DMS53 treated with DMSO at 0.1 percent for 48 hours (cell line): Measurements from ENCODE around the gene CDON.

ENCODE experiments used
- DNase-seq: peaks from one replicate; lab custom pipeline; 2025; ENCODE audit not compliant: unreplicated experiment; lab: John Stamatoyannopoulos, UW

The CDON gene, protein sequence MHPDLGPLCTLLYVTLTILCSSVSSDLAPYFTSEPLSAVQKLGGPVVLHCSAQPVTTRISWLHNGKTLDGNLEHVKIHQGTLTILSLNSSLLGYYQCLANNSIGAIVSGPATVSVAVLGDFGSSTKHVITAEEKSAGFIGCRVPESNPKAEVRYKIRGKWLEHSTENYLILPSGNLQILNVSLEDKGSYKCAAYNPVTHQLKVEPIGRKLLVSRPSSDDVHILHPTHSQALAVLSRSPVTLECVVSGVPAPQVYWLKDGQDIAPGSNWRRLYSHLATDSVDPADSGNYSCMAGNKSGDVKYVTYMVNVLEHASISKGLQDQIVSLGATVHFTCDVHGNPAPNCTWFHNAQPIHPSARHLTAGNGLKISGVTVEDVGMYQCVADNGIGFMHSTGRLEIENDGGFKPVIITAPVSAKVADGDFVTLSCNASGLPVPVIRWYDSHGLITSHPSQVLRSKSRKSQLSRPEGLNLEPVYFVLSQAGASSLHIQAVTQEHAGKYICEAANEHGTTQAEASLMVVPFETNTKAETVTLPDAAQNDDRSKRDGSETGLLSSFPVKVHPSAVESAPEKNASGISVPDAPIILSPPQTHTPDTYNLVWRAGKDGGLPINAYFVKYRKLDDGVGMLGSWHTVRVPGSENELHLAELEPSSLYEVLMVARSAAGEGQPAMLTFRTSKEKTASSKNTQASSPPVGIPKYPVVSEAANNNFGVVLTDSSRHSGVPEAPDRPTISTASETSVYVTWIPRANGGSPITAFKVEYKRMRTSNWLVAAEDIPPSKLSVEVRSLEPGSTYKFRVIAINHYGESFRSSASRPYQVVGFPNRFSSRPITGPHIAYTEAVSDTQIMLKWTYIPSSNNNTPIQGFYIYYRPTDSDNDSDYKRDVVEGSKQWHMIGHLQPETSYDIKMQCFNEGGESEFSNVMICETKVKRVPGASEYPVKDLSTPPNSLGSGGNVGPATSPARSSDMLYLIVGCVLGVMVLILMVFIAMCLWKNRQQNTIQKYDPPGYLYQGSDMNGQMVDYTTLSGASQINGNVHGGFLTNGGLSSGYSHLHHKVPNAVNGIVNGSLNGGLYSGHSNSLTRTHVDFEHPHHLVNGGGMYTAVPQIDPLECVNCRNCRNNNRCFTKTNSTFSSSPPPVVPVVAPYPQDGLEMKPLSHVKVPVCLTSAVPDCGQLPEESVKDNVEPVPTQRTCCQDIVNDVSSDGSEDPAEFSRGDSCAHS (N-terminal part only)

DNA sequence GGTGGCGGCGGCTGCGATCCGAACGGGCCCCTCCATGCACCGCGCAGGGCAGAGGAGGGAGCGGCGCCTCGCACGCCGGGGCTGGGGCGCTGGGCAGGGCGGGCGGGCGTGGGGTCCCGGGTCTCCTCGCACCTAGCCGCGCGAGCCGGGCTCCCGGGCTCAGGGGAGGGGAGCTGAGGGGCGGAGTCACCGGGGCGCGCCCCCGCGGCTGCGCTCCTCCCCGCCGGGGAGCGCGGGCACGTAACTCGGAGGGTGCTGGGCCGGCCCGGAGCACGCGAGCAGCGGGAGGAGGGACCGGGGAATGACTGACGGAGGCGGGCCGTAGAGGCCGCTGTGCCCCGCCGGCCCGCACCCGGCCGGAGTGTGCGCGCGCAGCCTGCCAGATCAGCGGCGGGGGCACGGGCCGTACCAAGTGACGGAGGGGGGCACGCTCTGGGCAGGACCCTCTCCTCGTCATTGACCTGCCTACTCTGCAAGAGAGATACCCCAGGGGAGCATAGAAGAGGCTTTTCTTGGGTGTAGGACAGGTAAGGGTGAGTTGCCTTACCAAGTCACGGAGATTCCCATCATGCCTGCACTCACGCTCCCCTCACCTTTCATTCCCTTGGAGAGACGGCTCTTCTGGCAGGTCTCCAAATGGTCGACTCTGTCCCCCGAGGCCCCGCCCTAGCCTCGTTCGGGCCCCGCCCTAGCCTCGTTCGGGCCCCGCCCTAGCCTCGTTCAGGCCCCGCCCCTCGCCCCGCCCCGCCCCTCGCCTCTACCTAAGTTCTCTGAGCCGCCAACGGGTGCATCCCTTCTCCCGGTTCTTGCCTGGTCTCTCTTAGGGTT, at the start of gene CDON:
TSS of gene CDON (minus strand) at position 188 of the 828 bp plus-strand sequence. CDS start 39,390 bp downstream, outside the sequence.
- peak; percentile 91 for DNase-seq

DNA sequence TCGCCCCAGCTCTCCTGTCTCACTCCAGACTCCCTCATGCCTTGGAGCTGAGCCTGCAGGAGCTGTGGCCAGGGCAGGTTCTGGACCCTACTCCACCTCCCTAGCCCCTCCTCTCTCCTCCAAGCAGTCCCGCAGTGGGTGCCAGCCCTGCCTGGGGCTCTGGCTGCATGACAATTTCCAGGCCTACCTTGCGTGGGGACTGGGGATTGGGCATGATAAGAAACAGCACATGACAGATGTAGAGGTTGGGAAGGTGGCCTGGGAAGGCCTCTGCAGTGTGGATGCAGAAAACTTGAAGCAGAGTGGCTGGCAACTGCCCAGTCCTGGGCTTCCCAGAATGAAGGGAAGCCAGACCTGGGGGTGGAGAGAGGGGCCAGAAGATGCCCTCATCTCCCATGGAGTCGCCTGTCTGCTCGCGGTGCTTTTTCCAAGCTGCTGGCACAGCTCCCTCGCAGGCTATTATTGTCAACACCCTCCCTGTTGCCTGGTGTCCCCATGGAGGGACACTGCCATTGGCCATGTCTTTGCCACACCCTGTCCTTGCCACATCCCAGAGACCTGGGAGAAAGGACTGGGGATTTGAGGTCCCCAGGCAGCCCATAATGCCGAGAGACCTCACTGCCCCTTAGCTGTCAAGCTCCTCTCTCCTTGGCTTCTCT, 48.9 kb upstream of the CDON start:
- no peak for DNase-seq

DNA sequence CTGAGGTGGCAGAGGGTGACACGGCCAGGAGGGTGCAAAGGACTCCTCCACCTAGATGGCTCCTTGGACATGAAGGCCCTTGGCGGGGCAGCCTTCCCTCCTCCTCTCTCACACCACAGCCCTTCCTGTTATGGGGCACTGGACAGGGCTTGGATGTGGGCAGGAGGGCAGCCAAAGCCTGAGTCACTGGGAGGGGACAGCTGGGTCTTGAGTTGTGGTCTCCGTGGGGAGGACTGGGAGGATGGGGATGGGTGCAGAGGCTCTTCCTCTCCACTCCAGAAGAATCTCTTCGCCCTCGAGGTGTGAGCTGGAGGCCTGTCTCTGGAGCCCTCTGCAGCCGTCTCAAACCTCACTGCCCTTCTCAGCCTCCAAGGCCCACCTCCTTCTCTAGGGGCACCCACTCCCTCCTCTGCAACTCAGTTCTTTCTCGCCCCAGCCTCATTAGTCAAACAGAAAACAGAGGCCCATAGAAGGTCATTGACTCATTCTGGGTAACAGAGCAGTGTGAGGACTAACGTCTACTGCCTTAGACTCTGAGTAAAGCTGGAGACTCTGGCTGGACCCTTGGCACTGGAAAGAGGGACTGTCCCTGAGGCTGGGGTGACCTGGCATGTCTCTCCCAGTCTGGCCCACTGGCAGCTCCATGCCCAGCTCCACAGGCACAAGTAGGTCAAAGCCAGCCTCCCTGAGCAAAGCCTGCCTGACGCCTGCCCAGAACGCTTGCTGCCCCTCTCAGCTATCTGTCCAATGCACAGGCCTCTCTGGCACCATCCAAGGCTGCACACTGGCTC, 47.5 kb upstream of the CDON start:
- no peak for DNase-seq

DNA sequence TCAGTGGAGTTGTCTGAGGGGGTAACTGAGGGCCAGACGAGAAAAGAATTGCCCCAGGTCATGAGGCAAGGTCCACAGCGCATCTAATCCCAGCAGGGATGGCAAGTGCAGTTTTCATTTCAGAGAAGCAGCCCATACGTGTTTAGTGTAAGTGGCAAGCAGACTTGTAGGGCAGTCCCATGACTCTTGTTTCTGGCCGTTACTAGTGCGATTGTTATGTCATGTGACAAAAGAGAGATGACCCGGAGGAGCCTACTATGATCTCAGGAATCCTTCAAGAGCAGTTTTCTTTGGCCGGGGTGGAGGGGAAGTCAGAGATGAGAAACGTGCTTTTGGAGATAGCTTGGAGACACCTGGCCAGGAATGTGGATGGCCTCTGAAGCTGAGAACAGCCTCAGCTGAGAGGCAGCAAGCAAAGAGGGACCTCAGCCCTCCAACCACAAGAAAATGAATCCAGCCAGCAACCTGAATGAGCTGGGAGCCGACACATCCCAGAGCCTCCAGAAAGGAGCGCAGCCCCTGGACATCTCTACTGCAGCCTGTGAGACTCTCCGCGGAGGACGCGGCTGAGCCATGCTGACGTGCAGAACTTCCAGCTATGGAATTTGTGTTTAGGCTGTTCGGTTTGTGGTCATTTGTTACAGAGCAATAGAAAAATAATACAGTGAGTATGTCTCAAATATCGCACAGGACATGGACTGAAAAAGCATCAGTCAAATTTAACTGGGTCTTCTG, 44.1 kb upstream of the CDON start:
- DNase-seq: no peak

DNA sequence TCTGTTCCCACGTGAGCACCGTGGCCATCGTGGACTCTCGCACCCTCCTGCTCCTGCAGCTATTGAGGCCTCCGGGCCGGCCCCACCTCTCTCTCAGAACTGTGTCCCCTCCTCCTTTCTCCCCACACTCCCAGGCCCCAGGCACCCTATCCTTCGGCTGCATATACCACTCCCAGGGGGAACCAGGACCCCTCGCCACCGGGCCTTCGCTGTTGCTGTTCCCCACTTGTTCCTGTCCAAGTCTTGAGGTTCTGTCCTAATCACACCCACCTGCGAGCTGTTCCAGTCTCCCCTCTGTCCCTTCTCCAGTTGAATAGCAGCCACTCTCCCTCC, 43.0 kb upstream of the CDON start:
- no peak for DNase-seq

DNA sequence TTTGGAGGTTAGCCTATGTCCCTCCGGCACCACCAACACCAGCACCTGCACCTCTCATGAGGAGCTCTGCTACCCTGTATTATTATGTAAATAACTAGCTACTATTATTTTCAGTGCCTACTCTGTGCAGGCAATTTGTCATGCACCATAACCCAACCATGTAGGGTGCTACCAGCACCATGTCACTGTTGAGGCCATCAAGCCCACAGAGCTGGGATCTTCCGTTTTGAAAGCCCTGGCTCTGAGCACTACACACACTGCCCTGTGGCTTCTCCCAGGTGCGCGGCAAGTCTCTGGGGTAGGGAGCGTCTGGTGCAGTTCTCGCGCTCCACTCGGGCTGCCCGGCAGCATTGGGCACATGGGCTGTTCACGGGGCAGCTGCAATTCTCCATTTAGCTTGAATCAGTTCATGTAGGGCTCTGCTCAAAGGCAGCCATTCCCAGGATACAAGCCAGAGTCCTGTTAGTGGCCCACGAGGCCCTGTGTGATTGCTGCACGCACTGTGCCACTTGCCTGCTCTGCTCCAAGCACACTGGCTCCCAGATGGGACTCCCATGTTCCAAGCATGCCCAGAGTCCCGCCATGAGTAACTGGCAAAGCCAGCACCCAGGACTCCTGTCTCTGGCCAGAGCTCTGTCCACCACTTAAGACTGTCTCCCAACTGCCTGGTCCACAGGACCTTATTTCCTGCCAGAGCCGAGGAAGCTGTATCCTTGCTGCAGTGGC, 42.5 kb upstream of the CDON start:
- DNase-seq: no peak

DNA sequence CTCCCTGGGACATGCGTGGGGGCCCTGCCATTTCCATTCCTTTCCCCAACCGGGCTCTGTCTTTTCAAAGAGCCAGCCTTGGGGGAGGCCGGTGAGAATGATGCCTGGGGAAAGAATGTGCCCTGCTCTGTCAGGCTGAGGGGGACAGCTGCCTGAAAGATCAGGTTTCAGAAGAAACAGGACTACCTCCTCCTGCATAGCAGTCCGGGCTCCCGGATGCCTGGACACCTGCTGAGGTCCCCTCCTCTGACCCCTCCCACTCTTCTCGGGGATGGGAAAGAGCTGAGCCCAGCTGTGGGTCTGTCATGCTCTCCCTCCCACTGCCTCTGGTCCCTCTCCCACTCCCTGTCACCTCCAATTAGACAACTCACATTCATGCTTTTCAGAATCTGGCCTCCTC, 41.8 kb upstream of the CDON start:
- DNase-seq: peak; percentile 61

DNA sequence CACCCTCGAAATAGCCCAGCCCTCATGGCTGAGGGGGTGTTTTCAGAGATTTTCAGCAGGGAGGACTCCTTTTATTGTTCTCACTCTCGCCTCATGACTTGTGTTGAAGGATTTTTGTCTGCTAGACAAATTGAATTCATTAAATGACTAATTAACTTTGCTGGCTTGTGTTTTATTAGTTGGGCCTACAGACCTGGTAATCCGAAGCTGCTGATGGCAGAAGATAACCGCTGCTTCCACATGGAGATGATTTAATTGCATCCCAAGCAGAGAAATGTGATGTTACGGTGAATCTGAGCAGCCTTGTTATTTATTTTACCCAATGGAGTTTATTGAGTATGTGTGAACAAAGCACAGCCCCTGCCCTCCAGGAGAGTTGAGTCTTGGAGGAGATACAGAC, 40.5 kb upstream of the CDON start:
- no peak for DNase-seq

DNA sequence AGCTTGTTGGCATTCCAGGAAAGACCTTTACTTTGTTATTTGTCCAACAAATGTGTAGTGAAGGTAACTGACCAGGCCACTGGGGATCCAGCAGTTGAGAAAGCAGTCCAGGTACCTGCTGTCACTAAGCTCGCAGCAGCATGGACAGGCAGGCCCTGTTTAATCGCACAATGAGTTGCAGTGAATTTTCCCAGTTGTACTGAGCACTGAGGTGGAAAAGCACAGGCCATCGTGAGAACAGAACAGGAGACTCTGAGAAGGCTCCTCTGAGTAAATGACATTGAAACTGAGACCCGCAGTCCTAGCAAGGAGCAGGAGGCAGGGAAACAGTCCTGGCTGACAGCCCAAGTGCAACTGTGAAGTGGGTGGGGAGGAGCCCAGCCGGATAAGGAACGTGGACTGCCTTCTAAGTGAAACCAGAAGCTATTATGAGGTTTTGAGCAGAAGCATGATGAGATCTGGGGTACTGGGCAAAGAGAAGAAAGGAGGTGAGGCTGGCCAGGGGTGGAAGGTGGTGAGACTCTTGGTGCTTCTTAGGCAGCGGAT, 39.8 kb upstream of the CDON start:
- DNase-seq: peak; percentile 6

DNA sequence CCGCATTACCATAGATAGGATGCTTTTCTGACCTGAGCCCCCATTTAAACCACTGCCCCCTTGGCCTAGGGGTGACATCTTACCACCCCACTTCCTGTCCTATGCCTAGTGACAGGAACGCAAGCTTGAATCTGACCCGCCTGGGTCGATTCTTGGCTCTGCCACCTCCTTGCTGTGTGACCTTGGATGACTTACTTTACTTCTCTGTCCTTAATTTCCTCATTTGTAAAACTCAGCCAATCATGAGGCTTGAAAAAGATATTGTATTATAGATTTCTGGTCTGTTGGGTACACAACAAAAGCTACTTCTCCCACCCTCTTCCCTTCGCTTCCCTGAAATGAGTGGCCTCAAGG, 39.2 kb upstream of the CDON start:
- DNase-seq: no peak

DNA sequence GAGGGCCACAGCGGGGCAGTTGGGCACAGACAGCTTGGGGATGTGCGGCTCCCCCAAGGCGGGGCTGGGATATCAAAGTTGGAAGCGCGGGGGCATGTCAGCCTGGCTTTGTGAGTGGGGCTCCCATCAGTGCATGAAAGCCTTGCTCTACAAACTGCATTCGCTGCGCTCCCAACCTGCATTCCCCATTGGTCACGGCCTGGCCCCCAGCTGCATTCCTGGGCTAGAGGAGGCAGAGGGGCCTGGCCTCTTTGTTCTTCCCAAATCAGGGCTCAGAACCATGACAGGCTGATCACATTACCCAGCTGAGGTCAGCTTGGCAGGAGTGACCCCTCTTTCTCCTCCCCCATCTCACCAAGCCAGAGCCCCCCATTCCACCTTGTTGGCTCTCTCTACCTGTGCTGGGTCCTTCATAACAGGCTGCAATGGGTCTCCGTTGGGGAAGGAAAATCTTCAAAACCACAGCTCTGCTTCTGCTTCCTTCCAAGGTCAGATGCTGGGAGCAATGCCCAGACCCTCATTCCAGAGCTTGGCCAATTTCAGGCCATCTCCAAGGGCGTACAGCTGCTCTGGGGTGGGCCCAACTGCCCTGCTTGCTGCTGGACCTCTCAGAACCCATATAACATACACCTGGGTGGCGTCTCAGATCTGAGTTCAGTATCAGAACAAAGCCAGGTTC, 38.7 kb upstream of the CDON start:
- DNase-seq: no peak

DNA sequence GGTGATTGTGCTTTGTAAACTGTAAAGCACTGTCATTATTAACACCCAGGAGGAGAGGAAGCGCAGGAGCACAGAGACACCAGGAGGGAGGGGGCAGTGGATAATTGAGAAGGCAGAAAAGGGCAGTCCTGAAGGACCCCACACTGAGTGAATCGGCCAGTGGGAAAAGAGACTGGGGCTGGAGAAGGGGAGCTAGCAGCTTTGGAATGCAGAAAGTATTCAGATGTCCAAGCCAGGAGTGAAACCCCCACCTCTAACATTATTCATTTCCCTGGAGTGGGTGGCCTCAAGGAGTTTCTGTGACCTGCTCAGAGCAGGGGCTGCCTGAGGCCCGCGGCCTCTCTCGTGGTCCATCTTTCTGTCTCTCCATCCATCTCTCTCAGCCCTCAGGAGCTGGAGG, 38.0 kb upstream of the CDON start:
- no peak for DNase-seq

DNA sequence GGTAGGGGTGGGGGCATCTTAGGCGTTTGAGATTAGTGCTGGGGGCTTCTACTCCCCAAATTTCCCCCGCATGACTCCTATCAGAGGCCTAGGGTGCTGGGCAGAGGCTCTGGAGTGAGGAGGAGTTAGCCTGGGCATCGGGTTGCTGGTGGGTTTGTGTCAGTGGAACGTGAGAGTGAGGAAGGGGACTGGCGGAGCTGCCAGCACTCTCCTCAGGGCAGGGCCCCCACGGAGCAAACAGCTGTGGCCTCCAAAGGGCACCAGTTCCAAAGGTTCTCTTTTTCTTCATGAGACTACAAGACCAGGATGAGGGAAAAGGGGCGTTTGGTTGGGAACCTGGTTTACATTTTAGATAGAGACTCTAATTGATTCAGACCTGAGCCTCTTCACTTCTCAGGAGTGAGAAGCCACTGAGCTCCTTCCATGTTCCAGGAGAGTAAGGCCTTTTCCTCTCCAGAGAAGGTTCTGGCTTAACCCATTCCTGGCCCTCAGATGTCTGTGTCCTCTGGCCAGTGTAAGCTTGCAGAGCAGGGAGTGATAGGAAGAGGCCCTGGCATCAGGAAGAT, 35.6 kb upstream of the CDON start:
- no peak for DNase-seq

DNA sequence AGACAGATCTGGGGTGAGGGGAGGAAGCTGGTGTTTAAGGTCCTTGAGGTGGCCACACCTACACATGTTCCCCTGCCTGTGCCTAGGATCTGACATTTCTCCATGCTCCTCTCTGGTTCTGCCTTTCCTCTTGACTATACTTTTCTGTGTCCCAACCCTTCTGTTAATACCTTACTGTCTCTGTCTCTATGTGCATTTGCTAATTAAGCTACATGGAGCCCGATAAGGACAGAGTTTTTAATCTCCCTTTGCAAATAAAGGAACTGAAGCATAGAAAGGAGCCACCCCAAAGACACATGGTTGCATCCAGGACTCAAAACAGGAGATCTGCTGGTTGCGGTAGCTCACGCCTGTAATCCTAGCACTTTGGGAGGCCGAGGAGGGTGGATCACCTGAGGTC, 33.1 kb upstream of the CDON start:
- no peak for DNase-seq

DNA sequence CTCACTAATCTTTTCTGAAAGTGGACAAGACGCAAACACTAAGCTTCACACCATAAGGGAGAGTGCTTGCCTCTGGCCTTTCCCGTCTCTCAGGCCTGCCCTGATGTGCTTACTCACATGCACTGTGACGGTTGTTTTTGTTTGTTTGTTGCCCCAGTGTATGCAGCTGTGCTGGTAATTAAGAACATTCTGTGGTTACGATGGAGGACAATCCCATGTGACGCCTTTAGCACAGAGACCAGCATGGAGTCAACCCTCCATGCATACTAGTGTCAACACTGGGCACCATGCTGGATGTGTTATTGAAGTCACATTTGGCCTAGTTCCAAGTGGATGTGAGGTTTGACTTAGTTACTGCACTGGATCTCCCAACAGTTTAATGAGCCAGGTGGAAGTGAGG, 27.8 kb upstream of the CDON start:
- DNase-seq: peak; percentile 43

DNA sequence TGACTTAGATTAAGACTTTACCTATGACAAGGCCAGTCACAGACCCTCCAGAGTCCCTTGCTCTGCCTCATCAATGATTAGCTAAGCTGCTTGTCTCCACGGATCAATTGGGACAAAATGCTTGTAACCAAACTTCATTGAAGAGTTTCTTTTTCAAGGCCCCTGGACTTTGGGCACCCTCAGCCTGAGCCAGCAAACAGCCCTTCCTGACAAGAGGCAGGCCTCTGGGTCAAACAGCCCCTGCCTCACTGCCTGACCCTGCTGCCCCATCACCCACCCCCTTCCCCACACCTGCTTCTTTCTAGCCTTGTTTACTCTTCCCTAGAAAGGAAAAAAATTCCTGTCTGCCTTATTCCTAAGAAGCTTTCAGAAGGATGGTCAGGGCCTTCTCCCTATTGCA, 26.3 kb upstream of the CDON start:
- no peak for DNase-seq

DNA sequence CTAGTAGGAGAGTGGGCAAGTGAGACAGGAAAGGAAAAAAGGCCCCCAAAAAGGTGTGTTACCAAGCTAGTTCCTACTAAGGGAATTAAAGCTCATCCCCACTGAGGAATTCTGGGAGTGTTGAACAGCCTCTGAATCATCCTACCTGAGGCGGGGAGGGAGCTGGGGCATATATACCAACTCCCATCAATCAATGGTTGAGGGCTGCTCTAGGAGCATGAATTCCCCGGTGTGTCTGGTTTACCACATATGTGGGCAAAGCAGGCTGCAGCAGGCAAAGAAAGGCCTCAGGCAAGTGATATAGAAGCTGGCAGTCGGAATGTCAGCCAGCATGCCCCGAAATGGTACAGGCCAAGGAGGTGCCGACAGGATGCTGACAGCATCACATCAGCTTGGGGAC, 23.6 kb upstream of the CDON start:
- DNase-seq: no peak
